ENCODE data around the gene PLAC8.
"Not testable (repeated sequence)": the region's sequence is repeated elsewhere in the genome, so short reads cannot be mapped to it uniquely, and the experiment has no call there.

Gene PLAC8

DNA sequence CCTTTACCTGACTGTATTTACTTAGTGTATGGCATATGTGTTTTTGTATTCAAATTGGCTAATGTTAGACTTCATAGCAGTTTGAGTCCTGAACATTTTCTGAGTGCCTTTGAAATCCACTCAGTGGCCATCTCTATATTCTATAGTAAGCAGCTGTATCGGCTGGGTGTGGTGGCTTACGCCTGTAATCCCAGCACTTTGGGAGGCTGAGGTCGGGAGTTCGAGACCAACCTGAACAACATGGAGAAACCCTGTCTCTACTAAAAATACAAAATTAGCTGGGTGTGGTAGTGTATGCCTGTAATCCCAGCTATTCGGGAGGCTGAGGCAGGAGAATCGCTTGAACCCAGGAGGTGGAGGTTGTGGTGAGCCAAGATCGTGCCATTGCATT lies 2.8 kb downstream of the PLAC8 start:
- not testable (repeated sequence) for DNase-seq

DNA sequence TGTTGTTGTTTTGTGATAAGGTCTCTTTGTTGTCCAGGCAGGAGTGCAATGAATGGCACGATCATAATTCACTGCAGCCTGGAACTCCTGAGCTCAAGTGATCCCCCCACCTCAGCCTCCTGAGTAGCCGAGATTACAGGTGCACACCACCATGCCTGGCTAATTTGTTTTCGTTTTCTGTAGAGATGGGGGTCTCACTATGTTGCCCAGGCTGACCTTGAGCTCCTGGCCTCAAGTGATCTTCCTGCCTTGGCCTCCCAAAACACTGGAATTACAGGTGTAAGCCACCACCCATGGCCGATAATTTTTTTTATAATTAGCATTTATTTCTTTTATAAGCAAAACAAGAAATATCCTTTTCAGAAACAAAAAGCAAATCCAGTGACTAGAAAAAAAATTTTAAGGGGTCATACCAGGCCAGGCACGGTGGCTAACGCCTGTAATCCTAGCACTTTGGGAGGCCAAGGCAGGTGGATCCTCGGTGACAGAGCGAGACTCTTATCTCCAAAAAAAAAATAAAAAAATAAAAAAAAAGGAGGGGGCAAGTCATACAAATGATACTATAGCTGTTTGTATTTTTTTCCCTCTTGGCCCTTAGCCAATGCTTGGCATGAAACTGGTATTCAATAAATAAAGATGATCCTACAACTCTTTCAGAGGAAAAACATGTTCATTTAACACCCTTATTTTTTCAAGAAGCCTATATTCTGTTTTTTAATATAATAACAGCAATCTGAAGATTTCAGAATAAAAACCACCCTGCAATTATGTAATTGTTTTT lies 3.4 kb downstream of the PLAC8 start:
- no peak for DNase-seq

DNA sequence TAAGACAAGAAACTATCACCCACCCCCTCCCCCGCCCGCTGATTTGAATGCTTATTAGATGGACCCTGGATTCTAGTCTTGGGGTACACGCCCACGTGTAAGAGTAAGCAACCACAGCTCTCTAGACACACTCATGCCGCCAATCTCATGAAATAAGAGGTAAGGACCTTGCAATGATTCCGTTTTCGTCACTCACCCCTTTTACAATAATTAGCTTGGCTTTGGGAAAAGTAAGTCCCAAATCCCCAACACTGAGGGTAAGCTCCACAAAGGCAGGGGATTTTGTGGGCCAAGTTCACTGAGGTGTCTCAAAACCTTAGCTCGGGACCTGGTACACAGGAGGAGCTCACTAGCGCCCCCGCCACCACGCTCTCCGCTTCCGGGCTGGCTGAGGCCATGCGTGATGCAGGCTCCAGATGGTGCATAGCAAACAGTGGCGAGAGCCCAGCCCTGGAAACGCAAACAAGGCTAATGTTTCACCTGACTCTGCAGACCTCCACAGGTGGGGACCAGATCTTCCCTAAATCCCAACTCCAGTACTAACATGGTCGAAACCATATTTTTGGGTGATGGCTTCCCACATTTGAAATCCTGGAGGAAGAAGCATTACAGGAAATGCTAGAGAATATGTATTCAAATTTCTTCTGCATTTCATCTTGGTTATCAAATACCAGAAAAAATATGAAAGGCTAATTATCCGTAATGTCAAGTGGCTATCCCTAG lies 4.1 kb downstream of the PLAC8 start:
- DNase-seq, result peak; percentile 53

DNA sequence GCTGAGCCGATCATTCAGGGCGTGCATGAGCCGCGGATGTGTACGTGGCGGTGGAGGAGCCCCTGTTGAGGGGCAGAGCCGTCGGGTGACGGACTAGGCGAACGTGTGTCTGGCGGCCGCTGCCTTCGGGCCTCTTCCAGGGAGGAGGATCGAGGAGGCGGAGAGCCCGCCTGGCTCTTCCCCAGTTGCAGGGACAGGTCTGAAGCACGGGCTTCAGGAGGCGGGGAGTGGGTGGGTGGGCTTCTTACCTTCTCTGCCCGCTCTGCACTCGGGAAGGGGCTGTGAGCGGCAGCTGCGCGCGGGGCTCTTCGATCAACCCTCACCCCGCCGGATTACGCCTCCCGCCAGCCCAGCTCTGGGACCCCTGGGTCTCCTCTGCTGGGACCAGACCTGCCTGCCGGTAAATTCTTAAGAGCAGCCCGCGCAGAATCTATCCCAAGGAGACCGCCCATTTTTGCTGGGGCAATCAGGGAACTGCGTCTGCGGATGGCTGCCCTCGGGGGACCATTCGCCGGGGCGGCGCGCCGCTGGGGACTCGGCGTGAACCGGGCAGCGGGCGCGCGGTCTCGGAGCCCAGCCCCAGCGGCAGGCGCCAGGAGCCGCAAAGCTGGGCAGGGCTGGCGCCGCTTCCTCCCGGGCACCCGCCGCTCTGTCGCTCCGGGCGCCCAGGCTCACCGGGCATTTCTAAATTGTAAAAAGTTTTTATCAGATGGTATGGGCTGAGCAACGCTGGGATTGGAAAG lies 4.9 kb downstream of the PLAC8 start:
- no peak for DNase-seq

DNA sequence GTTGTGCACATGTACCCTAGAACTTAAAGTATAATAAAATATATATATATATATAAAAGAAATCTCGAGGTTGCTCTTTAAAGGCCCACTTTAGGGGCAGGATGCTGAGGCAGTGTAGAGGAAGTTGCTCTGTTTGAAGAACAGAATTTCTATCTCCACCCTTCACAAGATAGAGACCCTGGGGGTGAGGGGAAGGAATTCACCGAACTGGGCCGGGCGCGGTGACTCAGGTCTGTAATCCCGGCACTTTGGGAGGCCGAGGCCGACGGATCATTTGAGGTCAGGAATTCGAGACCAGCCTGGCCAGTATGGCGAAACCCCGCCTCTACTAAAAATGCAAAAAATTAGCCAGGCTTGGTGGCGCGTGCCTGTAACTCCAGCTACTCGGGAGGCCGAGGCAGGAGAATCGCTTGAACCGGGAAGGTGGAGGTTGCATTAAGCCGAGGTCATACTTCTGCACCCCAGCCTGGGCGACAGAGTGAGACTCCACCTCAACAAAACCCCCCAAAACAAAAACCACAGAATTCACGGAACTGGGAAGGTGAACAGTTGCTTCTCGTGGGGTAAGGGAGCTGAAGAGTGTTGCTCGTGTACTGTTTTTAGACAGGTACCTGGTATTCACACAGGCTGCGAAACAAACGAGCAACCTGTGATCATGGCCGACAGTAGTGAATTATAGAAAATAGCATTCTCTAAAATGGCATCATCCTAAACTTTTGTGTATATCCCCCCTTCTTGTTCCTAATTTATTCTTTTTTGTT lies 6.2 kb downstream of the PLAC8 start:
- DNase-seq, result no peak

DNA sequence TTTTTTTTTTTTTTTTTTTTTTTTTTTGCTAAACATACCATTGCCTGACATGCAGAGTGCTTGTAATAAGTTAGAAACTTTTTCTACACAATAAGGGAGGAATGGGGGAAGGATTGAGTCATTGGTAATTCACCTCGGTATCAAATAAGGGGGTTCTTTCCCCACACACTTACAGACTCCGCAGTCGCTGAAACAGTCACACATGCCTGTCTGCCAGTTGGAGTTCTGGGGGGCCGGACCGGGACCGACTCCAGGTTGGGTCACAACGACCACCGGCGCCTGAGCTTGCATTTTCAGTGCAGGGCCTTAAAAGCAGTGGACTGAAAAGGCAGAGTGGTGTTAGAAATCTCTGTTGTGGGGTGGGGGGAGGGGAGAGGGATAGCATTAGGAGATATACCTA lies 6.9 kb downstream of the PLAC8 start:
- DNase-seq, result no peak

DNA sequence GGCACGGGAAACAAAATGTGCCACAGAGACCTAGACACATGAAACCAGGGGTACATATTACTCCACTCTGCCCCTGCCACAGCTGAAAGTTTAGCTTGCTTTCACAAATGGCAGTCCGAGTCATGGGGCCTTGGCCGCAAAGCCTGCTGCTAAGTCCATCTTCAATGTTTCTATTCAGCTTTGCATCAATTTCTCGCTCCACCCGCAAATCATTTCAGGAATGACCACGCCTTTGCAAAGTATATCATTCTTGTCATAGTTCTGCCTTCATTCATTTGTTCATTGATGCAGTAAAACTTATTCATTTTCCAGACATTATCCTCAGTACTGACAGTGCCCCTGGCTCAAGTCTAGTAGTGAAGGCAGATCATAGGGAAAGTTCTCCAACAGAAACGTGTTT lies 9.5 kb downstream of the PLAC8 start:
- DNase-seq, result no peak

DNA sequence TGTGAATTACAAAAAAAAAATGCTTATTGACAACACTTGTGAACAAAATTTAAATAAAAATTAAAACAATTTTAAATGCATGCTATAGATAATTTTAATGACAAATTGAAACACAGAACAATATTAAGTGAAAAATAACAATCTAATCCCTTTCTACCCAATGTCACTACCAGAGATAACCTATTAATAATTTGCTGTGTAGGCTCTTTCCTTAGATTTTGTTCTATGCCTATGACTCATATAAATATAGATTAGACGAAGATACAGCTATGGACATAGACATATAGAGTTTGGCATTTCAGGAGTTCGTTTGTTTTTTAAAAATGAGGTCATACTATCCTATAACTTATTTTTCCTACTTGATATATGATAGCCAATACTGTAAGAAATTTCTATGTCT lies 18.1 kb downstream of the PLAC8 start:
- DNase-seq, result no peak

DNA sequence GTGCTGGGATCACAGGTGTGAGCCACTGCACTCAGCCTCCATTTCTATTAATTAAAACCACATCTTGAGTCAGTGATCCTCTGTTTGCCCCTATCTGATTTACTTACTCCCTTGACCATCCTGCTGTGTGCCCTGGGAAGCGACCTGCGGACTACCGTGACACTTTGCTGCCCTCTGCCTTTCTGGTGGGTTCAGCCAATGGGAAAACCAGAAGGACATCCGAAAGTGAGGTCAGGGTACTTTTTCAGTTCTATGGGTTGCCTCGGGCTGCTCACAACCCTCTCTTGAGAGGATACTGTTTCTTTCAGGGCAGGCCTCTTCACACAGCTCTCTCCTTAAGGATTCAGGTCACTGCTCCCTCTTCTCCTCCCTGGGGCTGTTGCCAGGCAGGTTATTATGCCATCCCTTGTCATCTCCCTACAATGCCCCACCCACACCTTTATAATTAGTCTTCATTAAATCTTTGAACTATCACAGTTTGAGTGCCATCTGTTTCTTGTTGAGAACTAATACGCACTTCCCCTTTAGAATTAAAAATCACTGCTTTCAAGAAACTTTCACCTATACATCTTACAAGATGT lies 21.4 kb downstream of the PLAC8 start:
- no peak for DNase-seq

DNA sequence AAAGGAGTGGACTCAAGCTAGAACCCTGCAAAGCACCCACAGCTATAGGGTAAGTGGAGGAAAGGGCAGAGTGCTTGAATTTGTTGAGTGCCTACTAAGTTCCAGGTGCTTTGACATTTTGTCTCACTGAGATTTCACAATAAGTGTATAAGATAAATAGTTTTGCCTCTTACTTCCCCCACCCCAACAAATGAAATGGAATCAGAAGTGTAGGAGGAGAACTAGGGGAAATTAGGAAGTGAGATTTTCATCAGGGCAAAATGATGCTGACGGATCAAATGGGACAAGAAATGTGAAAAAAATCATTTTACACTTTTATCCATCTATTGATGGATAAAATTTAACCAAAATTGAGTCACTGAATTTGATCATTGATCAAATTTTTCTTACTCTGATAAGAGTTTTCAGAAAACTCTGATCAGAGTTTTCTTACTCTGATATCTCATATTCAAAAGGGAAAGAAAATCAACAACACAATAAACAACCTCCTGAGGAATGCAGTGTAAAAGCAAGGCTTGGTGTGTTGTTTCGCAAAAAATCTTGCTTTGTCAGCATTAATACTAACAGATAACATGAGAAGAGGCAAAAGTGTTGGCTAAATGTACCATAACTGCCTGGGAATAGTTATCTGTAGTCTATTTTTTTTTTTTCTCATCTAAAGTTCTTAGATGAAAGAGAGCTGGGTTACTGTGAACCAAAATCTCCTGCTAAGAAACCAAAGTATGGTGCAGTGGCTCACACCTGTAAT lies 24.9 kb downstream of the PLAC8 start:
- DNase-seq, result no peak

DNA sequence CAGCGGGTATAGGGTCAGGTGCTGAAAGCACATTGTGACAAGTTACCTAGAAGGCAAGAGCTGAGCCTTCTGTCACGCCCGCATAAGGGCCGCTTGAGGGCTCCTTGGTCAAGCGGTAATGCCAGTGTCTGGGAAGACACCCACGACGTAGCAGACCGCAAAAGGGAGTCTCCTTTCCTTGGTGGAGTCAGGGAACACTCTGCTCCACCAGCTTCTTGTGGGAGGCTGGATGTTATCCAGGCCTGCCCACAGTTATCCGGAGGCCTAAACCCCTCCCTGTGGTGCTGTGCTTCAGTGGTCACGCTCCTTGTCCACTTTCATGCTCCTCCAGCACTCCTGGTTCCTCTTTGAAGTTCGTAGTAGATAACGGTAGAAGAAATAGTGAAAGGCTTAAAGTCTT lies 29.6 kb downstream of the PLAC8 start:
- not testable (repeated sequence) for DNase-seq

DNA sequence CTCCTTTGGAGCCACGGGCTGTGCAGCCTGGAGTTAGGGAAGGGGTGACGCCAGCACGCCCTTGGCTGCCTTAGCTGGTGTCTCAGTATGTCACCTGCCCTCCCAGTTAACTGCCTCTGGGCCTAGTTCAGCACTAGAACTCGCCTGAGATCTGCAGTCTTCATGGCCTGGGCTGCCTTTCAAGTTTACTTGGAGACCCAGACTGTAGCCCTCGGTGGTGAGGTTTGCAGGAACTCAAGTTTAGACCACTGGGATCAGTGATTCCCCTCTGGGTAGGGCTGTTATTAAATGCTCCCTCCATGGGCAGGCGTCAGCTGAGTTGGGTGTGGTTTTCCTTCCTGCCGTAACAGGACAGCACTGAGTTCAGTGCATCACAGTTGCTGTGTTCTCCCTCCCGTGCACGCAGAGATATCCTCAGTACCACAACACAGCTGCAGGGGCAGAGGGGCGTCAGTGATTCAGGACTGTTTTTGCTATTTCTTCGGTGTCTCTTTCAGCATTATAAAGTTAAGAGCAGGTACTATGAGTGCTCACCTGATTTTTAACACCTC lies 30.5 kb downstream of the PLAC8 start:
- DNase-seq, result no peak

DNA sequence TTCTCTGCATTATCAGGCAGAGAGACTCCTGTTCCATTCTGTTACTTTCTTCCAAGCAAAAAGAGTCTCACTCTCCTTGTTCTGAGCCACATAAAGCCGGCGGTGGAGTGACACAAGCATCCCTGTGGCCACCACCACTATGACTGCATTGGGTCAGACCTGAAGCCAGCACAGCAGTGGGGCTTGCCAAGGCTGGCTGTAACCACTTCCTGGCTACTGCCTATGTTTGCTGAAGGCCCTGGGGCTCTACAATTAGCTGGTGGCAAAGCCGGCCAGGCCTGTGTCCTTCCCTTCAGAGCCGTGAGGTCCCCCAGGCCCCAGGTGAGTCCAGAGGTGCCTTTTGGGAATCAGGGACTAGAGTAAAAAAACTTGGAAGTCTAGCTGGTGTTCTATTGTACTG lies 31.8 kb downstream of the PLAC8 start:
- no peak for DNase-seq

DNA sequence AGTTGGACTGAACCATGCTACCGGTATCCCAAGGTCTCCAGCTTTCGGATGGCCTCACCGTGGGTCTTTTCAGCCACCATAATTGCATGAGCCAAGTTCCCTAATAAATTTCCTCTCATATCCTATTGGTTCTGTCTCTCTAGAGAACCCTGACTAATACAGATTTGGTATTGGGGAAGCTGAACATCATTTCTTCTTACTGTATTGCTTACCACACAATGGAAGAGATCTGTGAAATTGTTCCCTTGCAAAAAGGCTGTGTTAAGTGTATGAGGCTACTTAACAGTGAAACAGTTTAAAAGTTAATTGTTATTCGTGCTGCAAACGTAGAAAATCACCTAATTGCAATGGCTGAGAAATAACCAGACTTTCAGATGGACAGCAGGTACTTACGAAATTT lies 34.0 kb downstream of the PLAC8 start:
- DNase-seq, result no peak

DNA sequence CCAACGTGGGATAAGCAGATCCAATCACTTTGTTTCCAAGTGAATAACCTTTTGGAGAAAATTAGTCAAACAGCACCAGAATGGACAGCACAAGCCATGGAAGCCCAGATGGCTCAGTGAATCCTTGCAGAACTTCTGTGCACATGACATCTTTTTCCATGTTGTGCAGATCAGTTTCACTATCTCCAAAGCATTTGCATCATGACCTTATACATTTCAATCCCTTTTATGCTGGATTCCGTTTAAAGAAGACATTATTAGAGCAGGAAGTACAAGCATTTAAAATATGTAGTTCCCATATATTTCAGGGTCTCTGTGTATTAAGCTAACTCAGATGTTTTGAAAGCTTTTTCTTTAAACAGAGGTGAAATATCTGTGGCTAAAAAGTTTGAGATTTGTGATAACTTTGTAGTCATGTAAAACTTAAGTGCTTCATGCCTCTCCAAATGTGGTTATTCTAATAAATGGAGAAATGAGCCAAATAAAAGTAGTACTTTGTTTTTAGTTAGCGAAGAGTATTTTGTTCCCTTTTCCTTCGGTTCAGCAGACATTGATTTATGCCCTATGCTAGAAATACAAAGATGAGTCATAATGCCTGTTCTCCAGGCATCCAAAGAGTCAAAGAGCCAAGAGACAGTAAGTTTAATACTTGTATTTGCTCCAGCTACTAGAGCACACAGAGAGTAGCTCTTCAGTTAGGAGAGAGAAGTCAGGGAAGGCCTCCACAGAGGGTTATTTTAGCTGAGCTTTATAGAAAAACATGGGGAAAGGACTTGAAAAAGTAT lies 39.0 kb downstream of the PLAC8 start:
- DNase-seq, result no peak

DNA sequence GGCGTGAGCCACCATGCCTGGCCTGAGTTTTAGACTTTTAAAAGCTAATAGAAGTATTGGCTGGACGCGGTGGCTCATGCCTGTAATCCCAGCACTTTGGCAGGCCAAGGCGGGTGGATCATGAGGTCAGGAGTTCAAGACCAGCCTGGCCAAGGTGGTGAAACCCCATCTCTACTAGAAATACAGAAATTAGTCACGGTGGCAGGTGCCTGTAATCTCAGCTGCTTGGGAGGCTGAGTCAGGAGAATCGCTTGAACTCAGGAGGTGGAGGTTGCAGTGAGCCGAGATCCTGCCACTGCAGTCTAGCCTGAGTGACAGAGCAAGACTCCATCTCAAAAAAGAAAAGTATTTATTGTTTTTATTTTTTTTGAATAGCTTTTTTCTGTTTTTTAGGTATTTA lies 39.7 kb downstream of the PLAC8 start:
- DNase-seq, result not testable (repeated sequence)

DNA sequence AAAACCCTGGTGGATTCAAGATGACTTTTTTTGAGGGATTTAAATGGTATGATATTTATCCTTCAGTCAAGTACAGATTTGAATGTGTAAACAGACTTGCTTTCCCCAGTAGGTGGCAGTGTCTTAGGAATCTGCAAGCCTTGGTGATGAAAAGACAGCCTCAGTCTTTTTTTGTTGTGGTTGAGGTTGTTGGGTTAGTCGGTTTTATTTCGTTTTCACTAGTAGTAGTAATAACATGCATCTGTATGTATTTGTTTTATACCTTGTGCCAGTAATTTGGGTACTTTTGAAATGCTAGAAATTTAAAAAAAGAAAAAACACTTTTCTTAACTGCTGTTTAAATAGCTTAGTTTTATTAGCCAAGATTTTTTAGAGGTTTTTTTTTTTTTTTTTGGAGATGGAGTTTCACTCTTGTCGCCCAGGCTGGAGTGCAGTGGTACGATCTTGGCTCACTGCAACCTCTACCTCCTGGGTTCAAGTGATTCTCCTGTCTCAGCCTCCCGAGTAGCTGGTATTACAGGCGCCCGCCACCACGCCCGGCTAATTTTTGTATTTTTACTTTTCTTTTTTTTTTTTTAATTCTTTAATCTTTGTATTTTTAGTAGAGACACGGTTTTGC lies 40.3 kb downstream of the PLAC8 start:
- DNase-seq, result no peak

DNA sequence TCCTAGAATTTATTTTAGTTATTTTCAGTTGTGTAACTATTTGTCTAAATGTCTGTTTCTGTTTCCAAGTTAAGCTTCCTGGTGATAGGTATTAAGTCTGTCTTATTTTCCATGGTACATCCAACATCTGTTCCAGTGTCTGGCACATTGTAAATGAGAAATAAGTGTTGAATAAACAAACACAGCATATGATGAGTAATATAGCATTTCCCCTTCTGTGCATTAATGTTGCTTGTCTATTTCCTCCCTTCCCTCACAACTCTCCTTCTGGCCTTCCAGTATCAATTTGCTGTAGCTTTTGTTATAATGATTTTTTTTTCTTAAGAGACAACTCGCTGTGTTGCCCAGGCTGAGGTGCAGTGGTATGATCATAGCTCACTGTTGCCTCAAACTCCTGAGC lies 43.4 kb downstream of the PLAC8 start:
- DNase-seq, result no peak

DNA sequence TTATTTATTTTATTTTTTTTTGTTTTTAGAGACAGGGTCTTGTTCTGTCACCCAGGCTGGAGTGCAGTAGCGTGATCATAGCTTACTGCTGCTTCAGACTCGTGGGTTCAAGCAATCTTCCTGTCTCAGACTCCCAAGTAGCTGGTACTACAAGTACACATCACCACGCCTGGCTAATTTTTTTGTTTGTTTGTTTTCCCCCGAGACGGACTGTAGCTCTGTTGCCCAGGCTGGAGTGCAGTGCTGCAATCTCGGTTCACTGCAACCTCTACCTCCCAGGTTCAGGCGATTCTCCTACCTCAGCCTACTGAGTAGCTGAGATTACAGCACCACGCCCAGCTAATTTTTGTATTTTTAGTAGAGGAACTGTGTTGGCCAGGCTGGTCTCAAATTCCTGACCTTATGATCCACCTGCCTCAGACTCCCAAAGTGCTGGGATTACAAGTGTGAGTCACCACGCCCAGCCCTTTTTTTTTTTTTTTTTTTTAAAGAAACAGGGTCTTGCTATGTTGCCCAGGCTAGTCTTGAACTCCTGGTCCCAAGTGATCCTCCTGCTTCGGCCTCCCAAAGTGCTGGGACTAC lies 47.4 kb downstream of the PLAC8 start:
- DNase-seq, result no peak

DNA sequence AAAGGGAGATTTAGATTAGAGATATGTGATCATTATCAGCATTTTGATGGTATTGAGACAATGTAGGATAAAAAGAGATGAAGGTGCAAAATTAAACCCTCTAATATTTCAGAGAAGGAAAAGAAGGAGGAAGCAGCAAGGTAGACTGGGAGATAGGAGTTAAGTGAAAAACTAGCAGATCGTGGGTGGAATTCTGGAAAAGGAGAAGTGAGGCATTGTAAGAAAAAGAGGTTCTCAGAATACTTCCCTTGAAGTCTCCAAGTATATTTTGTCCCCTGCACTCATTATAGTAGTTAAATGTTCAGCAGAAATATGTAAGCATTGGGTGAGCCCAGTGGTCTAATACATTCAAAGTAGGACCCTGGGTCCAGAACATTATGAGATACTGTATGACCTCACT lies 49.3 kb downstream of the PLAC8 start:
- DNase-seq, result no peak

Data from NCI-H1436 treated with DMSO at 0.1 percent for 48 hours (cell line).